Measurements from ENCODE around the gene IL1RL2.

IL1RL2 gene

GRCh38 chr2:102269200-102269524, 82.3 kb downstream of the IL1RL2 start:
- DNase-seq: no peak

DNA sequence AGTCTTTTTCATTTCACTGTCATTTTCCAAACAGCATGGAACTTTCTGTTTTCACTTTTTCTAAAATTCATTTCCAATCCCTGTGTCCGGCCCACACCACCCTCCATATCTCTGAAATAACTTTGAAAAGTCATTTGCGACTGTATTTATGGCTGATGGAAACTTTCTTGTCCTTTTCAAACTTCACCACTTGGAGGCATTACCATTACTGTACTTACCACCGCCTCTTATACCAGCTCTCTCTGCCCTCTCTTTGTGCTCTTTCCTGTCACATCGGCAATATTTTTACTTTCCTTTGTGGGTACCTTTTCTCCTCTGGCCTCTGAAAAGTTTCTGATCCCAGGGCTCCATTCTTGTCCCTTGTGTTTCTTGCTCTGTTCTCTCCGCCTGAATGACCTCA, 85.0 kb downstream of the IL1RL2 start:
- no peak for DNase-seq

DNA sequence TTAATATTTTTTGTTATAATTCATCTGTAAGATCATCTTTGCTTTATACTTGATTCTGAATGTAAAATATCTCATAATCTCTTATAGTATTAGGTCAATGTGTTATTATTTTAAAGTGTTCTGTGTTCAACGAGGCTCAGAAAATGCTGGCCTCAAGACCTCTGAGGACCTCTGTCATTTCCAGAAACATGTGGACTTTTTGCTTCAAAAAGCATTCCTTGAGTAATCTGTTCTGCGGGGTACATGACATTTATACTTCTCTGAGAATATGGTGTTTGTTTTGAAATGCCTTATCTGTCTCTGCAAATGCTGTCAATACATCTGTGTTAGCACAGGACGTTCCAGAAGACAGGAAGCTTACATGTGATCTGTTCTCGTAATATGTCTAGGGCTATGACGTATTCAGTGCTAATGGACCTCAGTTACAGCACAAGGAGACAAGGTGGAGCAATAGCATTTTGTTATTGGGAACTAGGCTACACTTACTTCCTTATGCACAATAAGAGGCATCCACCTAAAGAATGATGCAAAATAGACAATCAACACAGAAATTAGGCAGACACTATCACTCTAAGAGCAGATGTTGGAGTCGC, 86.9 kb downstream of the IL1RL2 start:
- DNase-seq: no peak

DNA sequence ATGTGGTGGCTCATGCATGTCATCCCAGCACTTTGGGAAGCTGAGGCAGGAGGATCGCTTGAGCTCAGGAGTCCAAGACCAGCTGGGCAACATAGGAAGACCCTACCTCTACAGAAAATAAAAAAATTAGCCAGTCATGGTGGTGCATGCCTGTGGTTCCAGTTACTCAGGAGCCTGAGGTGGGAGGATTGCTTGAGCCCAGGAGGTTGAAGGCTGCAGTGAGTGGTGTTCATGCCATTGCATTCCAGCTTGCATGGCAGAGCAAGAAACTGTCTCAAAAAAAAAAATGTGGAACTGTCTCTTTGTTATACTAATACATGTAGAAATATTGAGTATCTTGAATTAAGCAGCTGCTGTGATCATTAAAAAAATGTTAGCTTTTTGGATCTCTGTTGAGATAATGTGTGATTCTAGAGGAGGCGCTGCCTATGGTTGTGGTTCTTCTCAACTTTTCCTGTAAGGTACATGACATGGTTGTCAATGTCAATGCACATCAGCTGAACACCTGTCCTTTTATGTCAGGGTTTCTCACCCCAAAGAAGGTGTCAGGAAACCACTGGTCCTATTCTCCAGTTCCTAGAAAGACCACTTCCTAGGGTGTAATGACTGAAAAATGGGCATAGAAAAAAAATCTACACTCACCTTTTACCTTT, 89.9 kb downstream of the IL1RL2 start:
- DNase-seq: no peak

DNA sequence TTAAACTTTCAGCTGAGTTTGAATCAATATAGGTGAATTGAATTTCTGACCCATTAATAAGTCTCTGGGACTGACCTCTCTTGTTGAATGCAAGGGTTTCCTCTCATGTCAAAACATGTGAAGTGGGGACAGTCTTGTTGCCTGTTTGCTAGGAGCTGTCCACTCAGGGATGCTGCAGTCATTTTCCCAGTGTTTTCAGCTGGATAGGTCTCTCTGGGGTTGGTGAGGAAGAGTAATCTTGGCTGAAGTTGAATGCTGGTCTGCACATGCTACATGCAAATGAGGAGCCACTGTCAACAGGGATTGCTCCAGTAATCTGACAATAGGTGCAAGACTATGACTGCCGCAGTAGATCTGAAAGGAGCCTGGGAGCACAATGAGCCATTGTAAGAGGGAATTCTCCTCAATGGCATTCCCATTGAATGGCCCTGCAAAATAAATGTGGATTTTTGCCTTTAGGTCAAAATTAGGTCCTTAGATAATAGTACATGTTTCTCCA, 90.4 kb downstream of the IL1RL2 start:
- no peak for DNase-seq

DNA sequence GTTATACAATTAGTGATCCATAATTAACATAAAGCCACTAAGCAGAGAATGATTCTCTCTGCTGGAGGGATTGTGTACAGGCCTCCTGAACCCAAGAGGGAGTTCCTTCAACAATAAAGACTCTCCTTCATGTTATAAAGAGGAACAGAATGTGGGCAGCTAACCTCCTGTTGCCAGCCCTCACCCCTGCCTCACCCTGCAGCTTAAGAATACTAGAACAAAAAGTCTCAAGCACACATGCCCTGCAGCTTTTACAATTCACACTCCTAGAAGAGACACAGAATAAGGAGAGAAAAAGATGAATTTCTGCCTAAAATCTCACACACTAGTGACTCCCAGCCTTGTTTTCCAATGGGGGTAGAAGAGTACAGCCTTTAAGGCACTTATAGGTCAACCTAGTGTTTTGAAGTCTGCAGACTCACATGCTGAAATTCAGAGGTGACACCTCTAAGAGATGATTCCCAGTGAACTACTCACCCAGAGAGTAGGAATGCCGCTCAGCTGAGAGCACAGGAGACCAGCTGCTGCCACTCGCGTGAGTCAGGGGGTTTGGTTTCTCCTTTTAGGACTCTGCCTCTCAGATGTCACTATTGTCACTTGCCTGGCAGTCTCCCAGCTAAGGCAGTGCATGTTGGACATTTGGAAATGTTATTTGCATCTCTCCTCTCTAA, 92.0 kb downstream of the IL1RL2 start:
- no peak for DNase-seq

DNA sequence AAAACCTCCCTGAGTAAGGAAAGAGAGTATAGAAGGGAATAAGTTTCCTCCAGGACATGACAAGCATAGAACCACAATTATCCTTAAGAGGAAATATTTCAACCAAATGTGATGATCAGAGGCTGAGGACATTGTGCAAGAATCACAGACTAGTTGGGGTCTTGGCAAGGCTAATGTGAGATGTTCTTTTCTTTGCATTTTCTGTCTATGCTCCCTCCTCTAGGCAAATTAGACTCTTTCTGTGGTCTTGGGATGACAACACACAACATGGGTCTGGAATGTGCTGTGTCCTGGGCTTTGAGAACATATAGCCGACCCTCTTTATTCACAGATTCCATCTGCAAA, 92.5 kb downstream of the IL1RL2 start:
- DNase-seq: no peak

DNA sequence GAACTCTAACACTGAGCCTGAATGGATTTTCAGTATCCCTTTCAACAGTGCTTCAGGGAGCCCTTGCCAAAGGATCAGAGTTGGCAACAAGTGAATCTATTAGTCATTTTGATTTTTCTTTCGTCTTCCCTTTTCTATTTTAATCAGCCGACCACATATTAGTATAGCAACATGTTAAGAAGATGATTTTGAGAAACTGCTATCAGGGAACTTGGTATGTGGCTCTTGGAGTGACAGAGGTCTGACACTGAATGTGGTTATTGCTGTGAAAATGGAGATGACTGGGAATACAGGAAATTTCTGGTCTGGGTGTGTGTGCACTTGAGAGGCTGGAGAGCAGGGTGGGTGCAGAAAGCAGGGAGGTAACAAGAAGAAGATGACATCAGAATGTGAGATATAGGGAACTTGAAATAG, 95.9 kb downstream of the IL1RL2 start:
- DNase-seq: no peak

DNA sequence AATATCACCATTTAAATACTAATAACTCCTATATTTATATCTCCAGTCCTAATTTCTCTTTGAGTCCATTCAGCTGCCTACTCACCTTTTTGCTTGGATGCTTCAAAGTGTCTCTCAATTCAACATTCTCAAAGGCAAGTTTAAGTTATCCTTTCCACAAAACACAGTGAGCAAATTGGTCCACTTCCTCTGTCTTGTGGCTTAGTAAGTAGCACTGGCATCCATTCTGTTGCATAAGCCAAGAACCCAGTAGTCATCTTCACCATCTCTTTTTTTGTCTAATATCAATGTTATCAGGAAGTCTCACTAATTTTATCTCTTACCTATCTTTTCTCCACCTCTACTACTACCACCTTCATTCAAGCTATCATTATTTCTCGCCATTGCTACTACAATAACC, 97.2 kb downstream of the IL1RL2 start:
- DNase-seq: no peak

GRCh38 chr2:102284611-102285010, 97.8 kb downstream of the IL1RL2 start:
- DNase-seq: no peak

- no peak for DNase-seq
Measured at GRCh38 chr2:102285368-102285767, 98.5 kb downstream of the IL1RL2 start.

GRCh38 chr2:102286041-102286440, 99.2 kb downstream of the IL1RL2 start:
- DNase-seq: no peak

DNA sequence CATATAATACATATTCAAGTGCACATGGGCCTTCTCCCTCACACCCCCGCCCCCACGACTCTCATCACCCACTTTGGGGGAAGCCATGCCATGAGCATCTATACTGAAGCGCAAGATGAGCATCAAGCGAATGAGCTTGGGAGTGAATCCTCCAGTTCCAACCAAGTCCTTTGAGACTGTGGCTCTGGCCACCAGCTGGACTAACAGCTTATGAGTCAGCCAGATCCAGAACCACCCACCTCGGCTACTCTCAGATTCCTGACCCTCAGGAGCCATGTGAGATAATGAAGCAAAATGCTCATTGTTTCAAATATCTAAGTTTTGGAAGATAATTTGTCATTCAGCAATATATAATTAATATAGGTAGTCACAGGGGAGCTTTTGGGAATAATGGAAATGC, 102.3 kb downstream of the IL1RL2 start:
- no peak for DNase-seq

Measured in NCI-H524 (cell line).